ENCODE data around the gene TMSB15C. TPM values are rescaled to one million over a fixed set of nuclear protein-coding genes. Genes with fewer than 3 reads are reported as not detected.
"Not testable (repeated sequence)": the region's sequence is repeated elsewhere in the genome, so short reads cannot be mapped to it uniquely, and the experiment has no call there.

TMSB15C gene
- total RNA-seq, 6 experiments from 2014 or later: 0.45 to 0.96 (median 0.70) TPM

GRCh38 chrX:104112326-104112951, 36.4 kb upstream of the TMSB15C start, which contains the start of gene ZCCHC18:
TSS of gene ZCCHC18 (plus strand) at chrX:104112523. CDS start at chrX:104114112, 1,589 bp downstream.
- Mint-ChIP-seq H3K9me3 (no peaks in the 10 kb centered on the region), H3K4me3 (peak within 1 kb of the TSS; percentile 88), H3K27me3 (ENCODE audit: insufficient read depth) (peaks cover 6% of the 10 kb centered on the region; the same call in 1 of the 2 replicates), H3K4me1 (ENCODE audit: low read depth) (no peaks in the 10 kb centered on the region; the same call in 1 of the 2 replicates), H3K27ac (no peak within 1 kb of the TSS), H3K36me3 (ENCODE audit: low read depth) (no peaks in the 10 kb centered on the region)
- TF ChIP-seq CTCF (IDR thresholded peaks at IDR 0.05): no peak
- DNase-seq: peak; percentile 4

GRCh38 chrX:104110491-104111240, 34.6 kb upstream of the TMSB15C start:
- H3K36me3 Mint-ChIP-seq (ENCODE audit: low read depth); H3K9me3 Mint-ChIP-seq; H3K27ac Mint-ChIP-seq; H3K4me3 Mint-ChIP-seq; H3K4me1 Mint-ChIP-seq (ENCODE audit: low read depth); DNase-seq: not testable (repeated sequence)
- H3K27me3 Mint-ChIP-seq (ENCODE audit: insufficient read depth): peaks cover 13% of the 10 kb centered on the region

GRCh38 chrX:104108955-104109354, 32.9 kb upstream of the TMSB15C start:
- no peak for TF ChIP-seq CTCF (IDR thresholded peaks at IDR 0.05)
- Mint-ChIP-seq H3K36me3 (ENCODE audit: low read depth) (no peaks in the 10 kb centered on the region), H3K27ac (no peak overlapping the region)

GRCh38 chrX:104105330-104106262, 29.6 kb upstream of the TMSB15C start:
- H3K27me3 Mint-ChIP-seq (ENCODE audit: insufficient read depth): peaks cover 14% of the 10 kb centered on the region
- no peaks in the 10 kb centered on the region for H3K36me3 Mint-ChIP-seq (ENCODE audit: low read depth)
- DNase-seq: no peak
- no peak overlapping the region for H3K4me3 Mint-ChIP-seq
- no peak overlapping the region for H3K27ac Mint-ChIP-seq
- no peaks in the 10 kb centered on the region for H3K4me1 Mint-ChIP-seq (ENCODE audit: low read depth)
- H3K9me3 Mint-ChIP-seq: no peaks in the 10 kb centered on the region
- no peak for TF ChIP-seq CTCF (IDR thresholded peaks at IDR 0.05)

More at GRCh38 chrX:104108955-104109354, 32.9 kb upstream of the TMSB15C start:
- no peak for DNase-seq
- Mint-ChIP-seq H3K4me3 (no peak overlapping the region), H3K27me3 (ENCODE audit: insufficient read depth) (peaks cover 14% of the 10 kb centered on the region), H3K9me3 (no peaks in the 10 kb centered on the region), H3K4me1 (ENCODE audit: low read depth) (no peaks in the 10 kb centered on the region; the same call in 1 of the 2 replicates)

GRCh38 chrX:104104676-104105075, 28.6 kb upstream of the TMSB15C start:
- no peak overlapping the region for H3K4me3 Mint-ChIP-seq
- TF ChIP-seq CTCF (IDR thresholded peaks at IDR 0.05): no peak
- H3K9me3 Mint-ChIP-seq: no peaks in the 10 kb centered on the region
- no peaks in the 10 kb centered on the region for H3K36me3 Mint-ChIP-seq (ENCODE audit: low read depth)
- H3K4me1 Mint-ChIP-seq (ENCODE audit: low read depth): no peaks in the 10 kb centered on the region
- peaks cover 9% of the 10 kb centered on the region for H3K27me3 Mint-ChIP-seq (ENCODE audit: insufficient read depth)
- no peak for DNase-seq
- no peak overlapping the region for H3K27ac Mint-ChIP-seq

Measured in HFFc6 (cell line).